Measurements from ENCODE around the gene DEPDC1. TPM values are rescaled to one million over a fixed set of nuclear protein-coding genes. Genes with fewer than 3 reads are reported as not detected.

DEPDC1 gene
- total RNA-seq, 2 donors from 2014 or later, result not detected

DNA sequence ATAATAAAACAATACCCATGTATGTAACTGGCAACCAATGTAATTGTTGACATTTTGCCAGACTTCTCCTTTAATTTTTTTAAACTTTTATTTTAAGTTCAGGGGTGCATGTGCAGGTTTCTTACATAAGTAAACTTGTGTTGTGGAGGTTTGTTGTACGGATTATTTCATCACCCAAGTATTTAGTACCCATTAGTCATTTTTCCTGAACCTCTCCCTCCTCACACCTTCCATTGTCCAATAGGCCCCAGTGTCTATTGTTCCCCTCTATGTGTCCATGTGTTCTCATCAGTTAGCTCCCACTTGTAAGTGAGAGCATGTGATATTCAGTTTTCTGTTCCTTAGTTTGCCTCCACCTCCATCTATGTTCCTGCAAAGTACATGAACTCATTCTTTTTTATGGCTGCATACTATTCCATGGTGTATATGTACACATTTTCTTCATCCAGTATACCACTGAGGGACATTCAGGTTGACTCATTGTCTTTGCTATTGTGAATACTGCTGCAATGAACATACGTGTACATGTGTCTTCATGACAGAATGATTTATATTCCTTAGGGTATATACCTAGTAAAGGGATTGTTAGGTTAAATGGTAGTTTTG lies 6.7 kb downstream of the DEPDC1 start:
- no peak for ATAC-seq (ENCODE audit: insufficient number of reproducible peaks, low FRiP score, low read depth)
- TF ChIP-seq, protein P1, sequence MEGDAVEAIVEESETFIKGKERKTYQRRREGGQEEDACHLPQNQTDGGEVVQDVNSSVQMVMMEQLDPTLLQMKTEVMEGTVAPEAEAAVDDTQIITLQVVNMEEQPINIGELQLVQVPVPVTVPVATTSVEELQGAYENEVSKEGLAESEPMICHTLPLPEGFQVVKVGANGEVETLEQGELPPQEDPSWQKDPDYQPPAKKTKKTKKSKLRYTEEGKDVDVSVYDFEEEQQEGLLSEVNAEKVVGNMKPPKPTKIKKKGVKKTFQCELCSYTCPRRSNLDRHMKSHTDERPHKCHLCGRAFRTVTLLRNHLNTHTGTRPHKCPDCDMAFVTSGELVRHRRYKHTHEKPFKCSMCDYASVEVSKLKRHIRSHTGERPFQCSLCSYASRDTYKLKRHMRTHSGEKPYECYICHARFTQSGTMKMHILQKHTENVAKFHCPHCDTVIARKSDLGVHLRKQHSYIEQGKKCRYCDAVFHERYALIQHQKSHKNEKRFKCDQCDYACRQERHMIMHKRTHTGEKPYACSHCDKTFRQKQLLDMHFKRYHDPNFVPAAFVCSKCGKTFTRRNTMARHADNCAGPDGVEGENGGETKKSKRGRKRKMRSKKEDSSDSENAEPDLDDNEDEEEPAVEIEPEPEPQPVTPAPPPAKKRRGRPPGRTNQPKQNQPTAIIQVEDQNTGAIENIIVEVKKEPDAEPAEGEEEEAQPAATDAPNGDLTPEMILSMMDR (IDR thresholded peaks at IDR 0.05), result no peak
- no peaks in the 10 kb centered on the region for H3K27me3 ChIP-seq (replicated peaks; ENCODE audit: insufficient read depth)
- H3K4me1 ChIP-seq (ENCODE audit: control insufficient read depth in 1 of 2, low read depth in 2 of 2), result no peaks in the 10 kb centered on the region
- H3K4me3 ChIP-seq, result no peak overlapping the region
- DNase-seq (ENCODE audit: low spot score), result no peak
- H3K9me3 ChIP-seq, result no peaks in the 10 kb centered on the region
- H3K36me3 ChIP-seq, result no peaks in the 10 kb centered on the region
- H3K27ac ChIP-seq, result no peak overlapping the region

DNA sequence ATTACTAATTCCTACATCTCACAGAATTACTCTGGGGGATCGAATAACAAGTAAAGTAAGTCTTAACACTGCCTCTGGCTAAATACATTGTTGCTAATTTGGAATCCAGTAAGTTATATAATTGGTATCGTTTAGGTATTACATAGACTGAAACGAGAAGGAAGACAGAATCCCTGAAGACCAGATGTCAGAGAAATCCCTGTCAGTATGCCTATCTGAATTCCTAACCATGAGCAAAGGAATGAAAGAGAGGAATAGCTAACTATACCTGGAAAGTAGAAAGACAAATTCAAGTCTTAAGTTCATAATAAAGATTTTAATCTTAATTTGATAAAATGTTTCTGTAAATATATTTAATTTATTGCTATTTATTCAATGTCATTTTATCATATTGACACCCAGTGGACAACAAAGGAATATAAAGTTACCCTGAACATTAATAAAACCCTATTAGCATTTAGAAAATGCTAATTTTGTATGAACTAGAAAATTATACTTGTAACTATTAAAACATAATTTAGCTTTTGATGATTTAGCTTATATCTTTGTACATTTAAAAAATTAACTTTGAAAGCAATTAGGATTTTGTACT lies 11.4 kb downstream of the DEPDC1 start:
- Histone ChIP-seq H3K9me3 (no peaks in the 10 kb centered on the region), H3K27ac (no peak overlapping the region), H3K27me3 (replicated peaks; ENCODE audit: insufficient read depth) (no peaks in the 10 kb centered on the region), H3K36me3 (no peaks in the 10 kb centered on the region), H3K4me1 (ENCODE audit: control insufficient read depth in 1 of 2, low read depth in 2 of 2) (no peaks in the 10 kb centered on the region), H3K4me3 (no peak overlapping the region)
- ATAC-seq (ENCODE audit: insufficient number of reproducible peaks, low FRiP score, low read depth) (no peak), DNase-seq (ENCODE audit: low spot score) (no peak)
- TF ChIP-seq, protein P1 (IDR thresholded peaks at IDR 0.05), result no peak

DNA sequence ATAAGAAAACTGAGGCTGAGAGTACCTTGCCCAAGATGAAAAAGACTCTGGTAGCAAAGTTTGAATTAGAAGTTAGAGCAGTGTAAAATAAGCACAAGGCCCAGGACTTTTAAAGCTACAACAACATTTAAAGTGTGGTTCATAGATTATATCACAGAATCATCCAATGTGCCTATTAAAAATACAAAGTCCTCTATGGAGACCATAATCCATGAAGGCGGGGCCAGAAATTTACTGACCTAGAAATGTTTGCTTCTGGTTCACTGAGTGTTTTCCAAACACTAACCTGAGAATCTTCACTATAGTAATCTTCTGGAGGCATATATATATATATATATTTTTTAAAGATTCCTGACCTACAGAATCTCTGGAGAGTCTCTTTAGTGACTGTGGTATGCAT lies 12.3 kb downstream of the DEPDC1 start:
- H3K4me1 ChIP-seq (ENCODE audit: control insufficient read depth in 1 of 2, low read depth in 2 of 2), result no peaks in the 10 kb centered on the region
- H3K9me3 ChIP-seq, result no peaks in the 10 kb centered on the region
- TF ChIP-seq, protein P1 (IDR thresholded peaks at IDR 0.05), result no peak
- no peaks in the 10 kb centered on the region for H3K27me3 ChIP-seq (replicated peaks; ENCODE audit: insufficient read depth)
- DNase-seq (ENCODE audit: low spot score) (no peak), ATAC-seq (ENCODE audit: insufficient number of reproducible peaks, low FRiP score, low read depth) (no peak)
- no peak overlapping the region for H3K4me3 ChIP-seq
- H3K36me3 ChIP-seq, result no peaks in the 10 kb centered on the region
- no peak overlapping the region for H3K27ac ChIP-seq

DNA sequence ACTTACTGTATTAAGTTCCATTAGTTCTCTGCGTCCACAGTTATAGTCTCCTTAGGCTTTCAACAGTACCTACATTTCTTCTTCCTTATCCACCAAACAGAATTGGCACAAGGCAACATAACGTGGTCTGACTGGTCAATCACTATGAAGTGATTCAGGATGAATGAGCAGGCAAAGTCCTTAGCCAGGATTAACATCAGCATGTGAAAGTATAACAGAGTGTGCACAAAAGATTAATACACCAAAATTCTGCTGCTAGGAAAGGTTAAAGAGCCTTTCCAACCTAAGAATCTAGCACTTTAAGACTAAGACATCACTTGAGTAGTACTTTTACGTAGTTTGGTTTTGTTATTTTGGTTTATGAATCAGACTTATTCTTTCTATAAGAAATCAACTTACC lies 15.8 kb downstream of the DEPDC1 start:
- Histone ChIP-seq H3K4me1 (ENCODE audit: control insufficient read depth in 1 of 2, low read depth in 2 of 2) (no peaks in the 10 kb centered on the region), H3K4me3 (no peak overlapping the region), H3K27me3 (replicated peaks; ENCODE audit: insufficient read depth) (no peaks in the 10 kb centered on the region), H3K9me3 (no peaks in the 10 kb centered on the region), H3K36me3 (no peaks in the 10 kb centered on the region), H3K27ac (no peak overlapping the region)
- no peak for DNase-seq (ENCODE audit: low spot score)
- TF ChIP-seq, protein P1 (IDR thresholded peaks at IDR 0.05), result no peak
- no peak for ATAC-seq (ENCODE audit: insufficient number of reproducible peaks, low FRiP score, low read depth)

DNA sequence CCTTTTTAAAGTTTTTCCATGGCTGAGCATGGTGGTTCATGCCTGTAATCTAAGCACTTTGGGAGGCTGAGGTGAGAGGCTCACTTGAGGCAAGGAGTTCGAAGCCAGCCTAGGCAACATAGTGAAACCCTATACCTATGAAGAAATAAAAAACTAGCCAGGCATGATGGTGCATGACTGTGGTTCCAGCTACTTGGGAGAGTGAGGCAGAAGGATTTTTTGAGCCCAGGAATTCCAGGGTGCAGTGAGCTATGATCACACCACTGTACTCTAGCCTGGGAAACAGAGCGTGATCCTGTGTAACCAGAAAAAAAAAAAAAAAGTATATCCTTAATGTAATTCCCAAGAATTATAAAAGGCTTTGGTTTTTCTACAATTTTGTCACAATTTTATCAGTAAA lies 17.4 kb downstream of the DEPDC1 start:
- H3K4me3 ChIP-seq, result no peak overlapping the region
- TF ChIP-seq, protein P1 (IDR thresholded peaks at IDR 0.05), result no peak
- ATAC-seq (ENCODE audit: insufficient number of reproducible peaks, low FRiP score, low read depth) (no peak), DNase-seq (ENCODE audit: low spot score) (no peak)
- H3K4me1 ChIP-seq (ENCODE audit: control insufficient read depth in 1 of 2, low read depth in 2 of 2), result no peaks in the 10 kb centered on the region
- no peak overlapping the region for H3K27ac ChIP-seq
- H3K36me3 ChIP-seq, result no peaks in the 10 kb centered on the region
- H3K27me3 ChIP-seq (replicated peaks; ENCODE audit: insufficient read depth), result no peaks in the 10 kb centered on the region
- no peaks in the 10 kb centered on the region for H3K9me3 ChIP-seq

Data from thoracic aorta (tissue), 2 donors.